CD4-positive, alpha-beta T cell treated with Interleukin-4 for 4 hours (primary cell): Measurements from ENCODE around the gene MYO16.

Experiments
- DNase-seq: peaks from one replicate; pipeline ENCODE4 v3.0.0-alpha.2; 2020

MYO16 gene

GRCh38 chr13:108813587-108814170 is 184.3 kb downstream of the MYO16 start:
- no peak for DNase-seq

- DNase-seq, result no peak
Observed at GRCh38 chr13:108816375-108816774, 187.0 kb downstream of the MYO16 start.

GRCh38 chr13:108827646-108828045 is 198.2 kb downstream of the MYO16 start:
- no peak for DNase-seq

- no peak for DNase-seq
Observed at GRCh38 chr13:108828086-108828815, 198.8 kb downstream of the MYO16 start.

- no peak for DNase-seq
Observed at GRCh38 chr13:108830916-108831315, 201.5 kb downstream of the MYO16 start.

GRCh38 chr13:108833531-108833930 is 204.1 kb downstream of the MYO16 start:
- DNase-seq, result no peak

- DNase-seq, result no peak
Observed at GRCh38 chr13:108834193-108834592, 204.8 kb downstream of the MYO16 start.

GRCh38 chr13:108835083-108835482 is 205.7 kb downstream of the MYO16 start:
- no peak for DNase-seq

- DNase-seq, result no peak
Observed at GRCh38 chr13:108850691-108851090, 221.3 kb downstream of the MYO16 start.

GRCh38 chr13:108851660-108852059 is 222.2 kb downstream of the MYO16 start:
- no peak for DNase-seq

GRCh38 chr13:108853031-108853430 is 223.6 kb downstream of the MYO16 start:
- no peak for DNase-seq

GRCh38 chr13:108855737-108856387 is 226.5 kb downstream of the MYO16 start:
- no peak for DNase-seq

- no peak for DNase-seq
Observed at GRCh38 chr13:108858676-108859075, 229.3 kb downstream of the MYO16 start.

- no peak for DNase-seq
Observed at GRCh38 chr13:108859197-108860012, 230.0 kb downstream of the MYO16 start.

- DNase-seq, result no peak
Observed at GRCh38 chr13:108860418-108860817, 231.0 kb downstream of the MYO16 start.

- no peak for DNase-seq
Observed at GRCh38 chr13:108877300-108877699, 247.9 kb downstream of the MYO16 start.

- DNase-seq, result no peak
Observed at GRCh38 chr13:108878732-108879131, 249.3 kb downstream of the MYO16 start.

GRCh38 chr13:108889324-108889984 is 260.0 kb downstream of the MYO16 start:
- no peak for DNase-seq

- DNase-seq, result peak; percentile 48
Observed at GRCh38 chr13:108895220-108895704, 265.9 kb downstream of the MYO16 start.

GRCh38 chr13:108897955-108898354 is 268.5 kb downstream of the MYO16 start:
- peak; percentile 2 for DNase-seq

GRCh38 chr13:108902405-108903155 is 273.2 kb downstream of the MYO16 start:
- DNase-seq, result no peak

- DNase-seq, result no peak
Observed at GRCh38 chr13:108903613-108904012, 274.2 kb downstream of the MYO16 start.
